LNCaP clone FGC (cell line): ENCODE results near the gene PPP6R1.

ENCODE experiments used
- DNase-seq: peaks from one replicate; pipeline ENCODE4 v3.0.0-alpha.2; 2011; ENCODE audit warnings: low read depth
- H3K4me3 ChIP-seq: 2 replicates; pipeline ENCODE4 v1.5.1; 2011; ENCODE audit warnings: mild to moderate bottlenecking, low read depth, low read length, control low read depth
- TF ChIP-seq, protein P1 (sequence below): IDR thresholded peaks from 2 replicates; pipeline ENCODE4 v1.5.1; 2012; ENCODE audit warnings: mild to moderate bottlenecking; ENCODE audit not compliant: control insufficient read depth, insufficient read depth; ENCODE audit errors: extremely low read depth

PPP6R1 gene

DNA sequence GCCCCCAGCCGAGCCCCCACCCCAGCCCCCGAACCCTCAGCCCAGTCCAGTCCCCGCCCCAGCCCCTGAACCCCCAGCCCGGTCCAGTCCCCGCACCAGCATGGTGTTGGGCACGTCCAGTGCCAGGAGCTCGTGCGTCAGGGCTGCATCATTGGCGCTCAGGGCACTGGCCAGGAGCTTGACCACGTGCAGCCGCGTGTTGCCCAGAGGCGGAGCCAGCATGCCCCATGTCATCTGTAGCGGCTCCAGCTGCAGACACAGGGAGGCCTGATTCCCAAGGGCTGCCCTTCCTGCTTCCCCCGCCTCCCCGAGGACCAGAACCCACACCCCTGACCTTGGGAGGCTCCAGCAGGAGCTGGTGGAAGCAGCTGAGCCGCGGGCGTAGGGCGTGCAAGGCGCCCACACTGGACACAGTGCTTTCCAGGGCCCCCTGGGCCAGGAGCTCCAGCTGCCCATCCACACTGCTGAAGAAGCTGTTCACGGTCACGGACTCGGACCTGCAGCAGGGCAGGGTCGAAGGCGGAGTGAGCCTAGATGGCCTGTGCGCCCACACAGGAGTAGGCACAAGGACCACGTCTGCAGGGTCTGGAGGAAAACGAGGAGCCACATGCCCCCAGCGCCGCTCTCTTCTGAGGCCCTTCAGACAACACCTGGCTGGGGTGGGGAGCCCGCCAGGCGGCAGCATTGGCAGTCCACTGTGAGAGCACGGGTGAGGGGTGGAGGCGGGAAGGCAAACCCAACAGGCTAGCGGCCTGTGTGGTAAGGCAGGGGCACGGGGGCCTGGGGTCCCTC, 17.5 kb downstream of the PPP6R1 start:
- H3K4me3 ChIP-seq: no peak overlapping the region
- TF ChIP-seq, protein P1, sequence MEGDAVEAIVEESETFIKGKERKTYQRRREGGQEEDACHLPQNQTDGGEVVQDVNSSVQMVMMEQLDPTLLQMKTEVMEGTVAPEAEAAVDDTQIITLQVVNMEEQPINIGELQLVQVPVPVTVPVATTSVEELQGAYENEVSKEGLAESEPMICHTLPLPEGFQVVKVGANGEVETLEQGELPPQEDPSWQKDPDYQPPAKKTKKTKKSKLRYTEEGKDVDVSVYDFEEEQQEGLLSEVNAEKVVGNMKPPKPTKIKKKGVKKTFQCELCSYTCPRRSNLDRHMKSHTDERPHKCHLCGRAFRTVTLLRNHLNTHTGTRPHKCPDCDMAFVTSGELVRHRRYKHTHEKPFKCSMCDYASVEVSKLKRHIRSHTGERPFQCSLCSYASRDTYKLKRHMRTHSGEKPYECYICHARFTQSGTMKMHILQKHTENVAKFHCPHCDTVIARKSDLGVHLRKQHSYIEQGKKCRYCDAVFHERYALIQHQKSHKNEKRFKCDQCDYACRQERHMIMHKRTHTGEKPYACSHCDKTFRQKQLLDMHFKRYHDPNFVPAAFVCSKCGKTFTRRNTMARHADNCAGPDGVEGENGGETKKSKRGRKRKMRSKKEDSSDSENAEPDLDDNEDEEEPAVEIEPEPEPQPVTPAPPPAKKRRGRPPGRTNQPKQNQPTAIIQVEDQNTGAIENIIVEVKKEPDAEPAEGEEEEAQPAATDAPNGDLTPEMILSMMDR: no peak
- DNase-seq: no peak

DNA sequence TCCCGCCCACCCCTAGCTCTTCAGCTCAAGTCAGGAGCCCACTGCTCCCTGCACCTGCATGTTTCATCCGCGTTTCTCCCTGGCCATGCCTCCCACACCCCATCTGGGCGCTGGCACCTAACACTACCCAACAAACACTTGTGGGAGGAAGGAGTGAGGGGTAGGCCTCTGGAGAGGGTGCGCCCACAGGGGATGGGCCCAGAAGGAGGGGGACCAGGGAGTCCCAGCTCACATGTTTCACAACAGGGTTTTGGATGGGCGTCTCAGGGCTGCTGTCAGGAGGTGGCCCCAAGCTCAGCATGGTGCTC, 18.1 kb downstream of the PPP6R1 start:
- TF ChIP-seq, protein P1: no peak
- no peak overlapping the region for H3K4me3 ChIP-seq
- DNase-seq: no peak

DNA sequence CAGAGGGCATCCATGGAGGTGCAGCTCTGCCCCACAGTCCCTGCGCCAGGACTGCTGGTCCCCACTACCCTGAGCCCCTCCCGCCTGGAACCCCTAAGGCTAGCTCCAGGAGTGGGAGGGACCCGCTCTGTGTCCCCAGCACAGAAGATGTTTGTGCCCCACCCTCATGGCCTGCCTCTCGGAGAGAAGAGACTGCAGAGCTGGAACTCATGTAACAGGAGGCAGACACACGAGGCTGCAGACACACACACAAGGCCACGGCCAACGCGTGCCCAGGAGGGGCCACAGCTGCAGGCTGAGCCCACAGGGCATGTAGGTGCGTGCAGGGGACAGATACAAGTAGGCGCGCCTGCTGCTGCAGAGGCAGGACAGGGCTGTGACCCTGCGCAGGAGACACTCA, 19.8 kb downstream of the PPP6R1 start:
- no peak overlapping the region for H3K4me3 ChIP-seq
- TF ChIP-seq, protein P1: no peak
- no peak for DNase-seq

DNA sequence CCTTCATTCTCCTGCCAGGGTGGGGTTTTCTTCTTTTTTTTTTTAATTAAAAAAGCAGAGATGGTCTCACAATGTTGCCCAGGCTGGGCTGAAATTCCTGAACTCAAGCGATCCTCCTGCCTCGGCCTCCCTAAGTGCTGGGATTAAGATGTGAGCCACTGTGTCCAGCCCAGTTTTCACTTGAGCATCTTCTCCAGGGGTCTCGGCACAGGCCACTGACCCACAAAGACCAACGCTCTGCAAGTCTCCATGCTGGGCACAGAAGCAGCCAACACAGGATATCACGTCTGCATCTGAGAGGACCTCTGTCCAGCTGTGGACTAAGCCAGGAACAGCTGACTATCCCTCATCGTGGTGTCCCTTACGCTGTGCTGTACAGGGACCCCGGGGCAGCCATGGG, 20.8 kb downstream of the PPP6R1 start:
- DNase-seq: no peak
- TF ChIP-seq, protein P1: no peak
- H3K4me3 ChIP-seq: no peak overlapping the region

DNA sequence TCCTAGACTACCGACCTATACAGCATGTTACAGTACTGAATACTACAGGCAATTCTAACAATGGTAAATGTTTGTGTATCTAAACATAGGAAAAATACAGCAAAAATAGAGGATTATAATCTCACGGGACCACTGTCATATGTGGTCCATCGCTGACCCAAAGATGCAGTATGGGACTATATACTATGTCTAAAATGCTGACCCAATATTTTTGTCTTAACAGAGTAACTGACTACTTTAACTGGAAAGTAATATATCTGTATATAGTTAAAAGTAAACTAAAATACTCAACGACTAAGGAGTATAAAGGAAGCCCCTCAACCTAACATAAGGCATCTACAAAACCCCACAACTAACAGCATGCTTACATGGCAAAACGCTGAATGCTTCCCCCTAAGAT, 25.8 kb downstream of the PPP6R1 start:
- DNase-seq: no peak
- TF ChIP-seq, protein P1: no peak
- H3K4me3 ChIP-seq: no peak overlapping the region

DNA sequence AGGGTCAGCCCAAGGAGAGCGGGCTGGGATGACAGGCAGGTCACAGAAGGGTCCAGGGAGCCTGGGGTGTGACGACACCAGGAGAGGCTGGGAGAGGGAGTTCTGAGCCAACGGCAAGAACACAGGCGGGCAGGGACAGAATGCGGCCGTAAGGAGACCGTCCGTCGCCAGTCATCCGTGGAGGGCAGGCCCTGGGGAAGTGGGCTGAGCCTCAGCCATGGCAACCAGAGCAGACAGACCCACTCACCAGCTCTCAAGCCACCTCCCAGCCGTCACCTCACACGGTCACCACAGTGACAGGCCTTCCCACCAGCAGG, 26.6 kb downstream of the PPP6R1 start:
- H3K4me3 ChIP-seq: no peak overlapping the region
- no peak for DNase-seq
- TF ChIP-seq, protein P1: no peak
